ENCODE data around the gene DDX41. TPM values are rescaled to one million over a fixed set of nuclear protein-coding genes. Genes with fewer than 3 reads are reported as not detected.

Gene DDX41
- total and polyA plus RNA-seq, 9 donors, result 58.3 to 104 (median 70.8) TPM

DNA sequence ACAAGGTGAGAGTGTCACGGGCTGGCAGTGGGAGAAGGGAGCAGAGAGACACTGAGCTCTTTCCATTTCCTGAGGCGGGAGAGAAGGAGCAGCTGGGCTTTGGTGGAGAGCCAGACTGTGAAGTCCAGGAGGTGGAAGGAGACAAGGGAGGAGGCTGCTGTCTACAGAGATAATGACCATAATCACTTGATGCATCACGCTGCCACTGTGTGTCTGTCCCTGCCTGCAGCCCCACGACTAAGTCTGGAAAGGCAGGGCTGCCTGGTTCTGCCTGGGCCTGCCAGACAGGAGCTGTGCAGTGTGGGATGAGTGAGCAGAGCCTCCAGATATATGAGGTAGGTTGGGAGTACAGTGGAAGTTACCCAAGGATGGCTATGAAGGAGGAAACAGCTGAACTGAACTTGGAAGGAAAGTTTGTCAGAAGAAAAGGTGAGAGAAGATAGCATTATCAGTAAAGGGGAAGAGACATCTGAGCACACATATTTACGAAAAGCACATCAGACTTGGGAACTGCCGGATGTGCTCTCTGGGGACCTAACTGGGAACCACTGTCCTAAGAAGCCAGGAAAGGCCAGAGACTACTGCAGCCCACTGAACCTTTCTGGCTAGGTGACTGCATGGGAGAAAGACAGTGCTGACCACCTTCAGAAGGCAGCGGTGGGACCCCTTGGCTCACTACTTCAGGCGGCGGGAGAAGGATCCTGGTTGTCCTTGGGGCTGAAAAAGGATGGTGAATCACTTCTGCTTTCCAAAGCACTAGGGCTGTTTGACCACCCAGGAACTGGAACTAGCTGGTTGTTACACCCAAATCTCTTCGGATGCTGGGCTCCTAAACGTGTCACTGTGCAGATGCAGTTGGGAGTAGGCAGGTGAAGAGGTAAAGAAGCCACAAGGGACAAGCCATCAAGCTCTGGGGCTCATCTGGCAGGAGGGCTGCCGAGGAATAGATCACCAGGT lies 12.8 kb upstream of the DDX41 start:
- Histone ChIP-seq H3K9me3 (no peaks in the 10 kb centered on the region), H3K27ac (no peak overlapping the region), H3K4me1 (ENCODE audit: insufficient read depth) (no peaks in the 10 kb centered on the region), H3K27me3 (no peaks in the 10 kb centered on the region), H3K36me3 (no peaks in the 10 kb centered on the region), H3K4me3 (no peak overlapping the region)
- WGBS, 3 donors, result 68 to 72% (median 71%) methylated on average over 12 of the region's 12 CpGs
- peak in 2 of 5 donors; percentile 3 to 17 for DNase-seq
- intact Hi-C loops (cut with DNase I), result no loop called here
- no peak for TF ChIP-seq POLR2A (IDR thresholded peaks at IDR 0.05)
- no peak for TF ChIP-seq EP300 (IDR thresholded peaks at IDR 0.05)
- TF ChIP-seq, protein P1, sequence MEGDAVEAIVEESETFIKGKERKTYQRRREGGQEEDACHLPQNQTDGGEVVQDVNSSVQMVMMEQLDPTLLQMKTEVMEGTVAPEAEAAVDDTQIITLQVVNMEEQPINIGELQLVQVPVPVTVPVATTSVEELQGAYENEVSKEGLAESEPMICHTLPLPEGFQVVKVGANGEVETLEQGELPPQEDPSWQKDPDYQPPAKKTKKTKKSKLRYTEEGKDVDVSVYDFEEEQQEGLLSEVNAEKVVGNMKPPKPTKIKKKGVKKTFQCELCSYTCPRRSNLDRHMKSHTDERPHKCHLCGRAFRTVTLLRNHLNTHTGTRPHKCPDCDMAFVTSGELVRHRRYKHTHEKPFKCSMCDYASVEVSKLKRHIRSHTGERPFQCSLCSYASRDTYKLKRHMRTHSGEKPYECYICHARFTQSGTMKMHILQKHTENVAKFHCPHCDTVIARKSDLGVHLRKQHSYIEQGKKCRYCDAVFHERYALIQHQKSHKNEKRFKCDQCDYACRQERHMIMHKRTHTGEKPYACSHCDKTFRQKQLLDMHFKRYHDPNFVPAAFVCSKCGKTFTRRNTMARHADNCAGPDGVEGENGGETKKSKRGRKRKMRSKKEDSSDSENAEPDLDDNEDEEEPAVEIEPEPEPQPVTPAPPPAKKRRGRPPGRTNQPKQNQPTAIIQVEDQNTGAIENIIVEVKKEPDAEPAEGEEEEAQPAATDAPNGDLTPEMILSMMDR (IDR thresholded peaks at IDR 0.05), result no peak

DNA sequence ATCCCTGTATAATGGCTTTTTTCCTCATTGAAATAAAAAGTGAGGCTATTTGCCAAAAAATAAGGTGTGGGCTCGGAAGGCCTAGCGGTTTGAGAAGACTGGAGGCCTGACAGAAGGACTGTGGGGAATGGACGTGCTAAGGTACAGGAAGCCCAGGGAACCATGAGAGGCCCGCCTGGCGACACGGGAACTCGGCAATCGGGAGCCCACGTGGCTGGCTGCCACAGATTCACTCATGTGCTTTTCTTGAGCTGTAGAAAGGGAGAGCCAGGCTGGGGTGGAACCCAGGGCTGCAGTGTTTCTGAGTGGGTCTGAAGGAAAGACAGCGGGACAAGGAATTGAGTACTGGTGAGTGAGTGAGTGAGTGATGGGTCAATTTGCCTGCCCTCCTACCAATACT lies 11.9 kb upstream of the DDX41 start:
- Histone ChIP-seq H3K4me1 (ENCODE audit: insufficient read depth) (no peaks in the 10 kb centered on the region), H3K4me3 (no peak overlapping the region), H3K9me3 (no peaks in the 10 kb centered on the region), H3K36me3 (no peaks in the 10 kb centered on the region), H3K27me3 (no peaks in the 10 kb centered on the region), H3K27ac (no peak overlapping the region)
- WGBS, 3 donors, result 85 to 90% (median 85%) methylated on average over 10 of the region's 10 CpGs
- peak in 2 of 5 donors; percentile 12 to 19 for DNase-seq
- intact Hi-C loops (cut with DNase I), result no loop called here
- TF ChIP-seq POLR2A (IDR thresholded peaks at IDR 0.05), result no peak

- DNase-seq, result peak in 2 of 5 donors; percentile 3 to 17
- TF ChIP-seq POLR2A (IDR thresholded peaks at IDR 0.05) (no peak), EP300 (IDR thresholded peaks at IDR 0.05) (no peak)
- TF ChIP-seq, protein P1 (IDR thresholded peaks at IDR 0.05), result no peak
- no peak overlapping the region for H3K27ac ChIP-seq
- no peaks in the 10 kb centered on the region for H3K9me3 ChIP-seq
- H3K27me3 ChIP-seq, result no peaks in the 10 kb centered on the region
- intact Hi-C loops (cut with DNase I), result no loop called here
- no peaks in the 10 kb centered on the region for H3K36me3 ChIP-seq
- WGBS, 3 donors, result 89 to 93% (median 93%) methylated on average over 8 of the region's 8 CpGs
- no peaks in the 10 kb centered on the region for H3K4me1 ChIP-seq (ENCODE audit: insufficient read depth)
- H3K4me3 ChIP-seq, result no peak overlapping the region
Measured at GRCh38 chr5:177527595-177527994, 10.8 kb upstream of the DDX41 start.

DNA sequence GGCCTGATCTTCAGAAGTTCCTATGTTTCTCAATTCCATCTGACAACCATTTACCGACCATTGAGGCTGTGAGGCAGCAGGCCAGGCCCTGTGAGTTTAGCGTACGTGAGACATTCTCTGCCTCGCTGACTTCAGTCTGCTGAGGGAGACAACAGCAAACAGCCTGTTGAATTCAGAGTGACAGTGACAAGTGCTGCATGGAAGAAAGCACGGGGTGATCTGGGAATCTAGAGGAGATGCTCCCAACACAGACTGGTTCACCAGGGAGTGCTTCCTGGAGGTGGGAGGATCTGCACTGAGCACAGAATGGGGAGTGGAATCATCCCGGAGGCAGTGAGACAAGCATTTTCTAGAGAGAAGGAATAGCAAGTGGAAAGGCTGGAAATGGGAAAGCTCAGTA lies 10.0 kb upstream of the DDX41 start:
- Histone ChIP-seq H3K9me3 (no peaks in the 10 kb centered on the region), H3K27me3 (no peaks in the 10 kb centered on the region), H3K4me3 (no peak overlapping the region), H3K36me3 (no peaks in the 10 kb centered on the region), H3K27ac (no peak overlapping the region), H3K4me1 (ENCODE audit: insufficient read depth) (no peaks in the 10 kb centered on the region)
- peak in 2 of 5 donors; percentile 4 to 16 for DNase-seq
- TF ChIP-seq POLR2A (IDR thresholded peaks at IDR 0.05) (no peak), EP300 (IDR thresholded peaks at IDR 0.05) (no peak)
- TF ChIP-seq, protein P1 (IDR thresholded peaks at IDR 0.05), result no peak
- WGBS, 3 donors, result 81 to 87% (median 86%) methylated on average over 6 of the region's 6 CpGs
- intact Hi-C loops (cut with DNase I), result no loop called here

DNA sequence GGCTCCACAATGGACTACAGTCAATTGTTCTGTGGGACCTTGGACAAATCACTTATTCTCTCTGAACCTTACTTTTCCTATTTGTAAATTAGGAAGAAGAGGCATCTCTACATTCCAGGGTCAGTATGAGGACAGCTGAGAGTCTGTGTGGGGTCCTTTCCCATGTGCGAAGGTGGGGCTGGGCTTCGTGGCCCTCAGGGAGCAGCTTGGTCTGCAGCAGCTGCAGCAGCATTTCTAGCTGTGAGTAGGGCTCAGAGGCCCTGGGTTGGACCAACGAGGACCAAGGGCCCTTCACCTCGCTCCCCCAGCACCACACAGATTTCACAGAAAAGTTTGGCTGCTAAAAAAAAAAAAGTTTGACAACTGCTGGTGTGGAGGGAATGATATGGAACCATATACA lies 9.4 kb upstream of the DDX41 start:
- no peak overlapping the region for H3K4me3 ChIP-seq
- TF ChIP-seq, protein P1 (IDR thresholded peaks at IDR 0.05), result no peak
- no peak for TF ChIP-seq POLR2A (IDR thresholded peaks at IDR 0.05)
- TF ChIP-seq EP300 (IDR thresholded peaks at IDR 0.05), result no peak
- peak in 2 of 5 donors; percentile 1 to 7 for DNase-seq
- no peaks in the 10 kb centered on the region for H3K27me3 ChIP-seq
- no peaks in the 10 kb centered on the region for H3K4me1 ChIP-seq (ENCODE audit: insufficient read depth)
- H3K9me3 ChIP-seq, result no peaks in the 10 kb centered on the region
- intact Hi-C loops (cut with DNase I), result no loop called here
- H3K36me3 ChIP-seq, result no peaks in the 10 kb centered on the region
- no peak overlapping the region for H3K27ac ChIP-seq
- WGBS, 3 donors, result 82 to 85% (median 82%) methylated on average over 4 of the region's 4 CpGs

All from ovary (tissue), 9 donors.